ENCODE results near the gene DYNC1LI1.

The DYNC1LI1 gene

GRCh38 chr3:32575451-32576113 lies 4.9 kb upstream of the DYNC1LI1 start:
- no peak overlapping the region for H3K4me3 ChIP-seq (ENCODE audit: control insufficient read depth, low read depth, low read length)
- no peak for DNase-seq (ENCODE audit: low read depth)
- TF ChIP-seq CTCF (IDR thresholded peaks at IDR 0.05; ENCODE audit: control insufficient read depth, insufficient read depth, low read depth, low read length, missing control alignments) = no peak

- H3K4me3 ChIP-seq (ENCODE audit: control insufficient read depth, low read depth, low read length) = peak overlapping the region; percentile 87
- TF ChIP-seq CTCF (IDR thresholded peaks at IDR 0.05; ENCODE audit: control insufficient read depth, insufficient read depth, low read depth, low read length, missing control alignments) = no peak
- DNase-seq (ENCODE audit: low read depth) = no peak
Observed at GRCh38 chr3:32571192-32571485, 481 bp upstream of the DYNC1LI1 start.

- no peak for DNase-seq (ENCODE audit: low read depth)
- no peak for TF ChIP-seq CTCF (IDR thresholded peaks at IDR 0.05; ENCODE audit: control insufficient read depth, insufficient read depth, low read depth, low read length, missing control alignments)
Observed at GRCh38 chr3:32569540-32570420, 878 bp downstream of the DYNC1LI1 start.

GRCh38 chr3:32568953-32569352 lies 1.7 kb downstream of the DYNC1LI1 start:
- no peak overlapping the region for H3K4me3 ChIP-seq (ENCODE audit: control insufficient read depth, low read depth, low read length)
- no peak for DNase-seq (ENCODE audit: low read depth)
- TF ChIP-seq CTCF (IDR thresholded peaks at IDR 0.05; ENCODE audit: control insufficient read depth, insufficient read depth, low read depth, low read length, missing control alignments) = no peak

More at GRCh38 chr3:32569540-32570420, 878 bp downstream of the DYNC1LI1 start:
- peak overlapping the region; percentile 87 for H3K4me3 ChIP-seq (ENCODE audit: control insufficient read depth, low read depth, low read length)

GRCh38 chr3:32564195-32564594 lies 6.5 kb downstream of the DYNC1LI1 start:
- no peak for TF ChIP-seq CTCF (IDR thresholded peaks at IDR 0.05; ENCODE audit: control insufficient read depth, insufficient read depth, low read depth, low read length, missing control alignments)
- no peak overlapping the region for H3K4me3 ChIP-seq (ENCODE audit: control insufficient read depth, low read depth, low read length)
- DNase-seq (ENCODE audit: low read depth) = no peak

GRCh38 chr3:32562640-32563039 lies 8.0 kb downstream of the DYNC1LI1 start:
- no peak for DNase-seq (ENCODE audit: low read depth)
- no peak overlapping the region for H3K4me3 ChIP-seq (ENCODE audit: control insufficient read depth, low read depth, low read length)
- TF ChIP-seq CTCF (IDR thresholded peaks at IDR 0.05; ENCODE audit: control insufficient read depth, insufficient read depth, low read depth, low read length, missing control alignments) = no peak

Measured in AG09309 (cell line).